ENCODE data around the gene MADCAM1. TPM values are rescaled to one million over a fixed set of nuclear protein-coding genes. Genes with fewer than 3 reads are reported as not detected.
A peak's percentile ranks its signal among the peaks of the same experiment; 100 is the strongest.

MADCAM1 gene
- total RNA-seq, 4 donors from 2014 or later: 0.34 to 0.57 TPM; not detected in 2

DNA sequence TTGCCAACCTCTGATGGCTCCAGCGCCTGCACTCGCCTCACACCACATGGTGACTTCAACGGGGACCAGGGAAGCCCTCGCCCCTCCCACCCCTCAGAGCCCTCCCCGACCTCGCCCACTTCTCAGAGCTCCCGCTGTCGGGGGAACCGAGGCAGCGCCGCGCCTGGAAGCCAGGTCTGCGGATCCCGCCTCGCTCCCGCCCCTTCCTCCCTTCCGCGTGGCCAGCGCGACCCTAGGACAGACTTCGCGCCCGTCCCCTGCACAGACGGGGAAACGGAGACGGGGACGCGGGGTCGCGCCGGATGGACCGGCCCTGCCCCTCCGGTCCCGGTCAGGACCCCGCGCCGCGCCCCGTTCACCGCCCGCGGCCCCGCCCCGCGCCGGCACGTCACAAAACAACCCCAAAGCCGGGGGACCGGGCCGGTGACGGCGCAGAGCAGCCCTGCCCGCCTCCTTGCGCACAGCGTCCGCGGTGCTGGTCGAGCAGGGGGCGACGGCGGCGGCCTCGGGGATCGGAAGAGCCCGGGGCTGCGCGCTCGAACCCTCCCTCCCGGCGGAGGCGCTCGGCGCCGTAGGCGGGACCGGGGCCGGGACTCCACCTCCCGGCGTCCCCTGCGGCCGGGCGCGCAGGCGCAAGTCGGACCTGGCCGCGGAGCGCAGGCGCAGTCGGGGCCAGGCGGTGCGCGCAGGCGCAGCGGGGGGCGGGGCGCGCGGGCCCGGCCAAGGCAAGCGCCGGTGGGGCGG is 34.9 kb downstream of the MADCAM1 start:
- intact Hi-C loops (cut with DNase I; ENCODE audit: low total_unique reads): no loop called here
- H3K4me3 ChIP-seq (ENCODE audit: low read depth, poor library complexity, severe bottlenecking): peak overlapping the region; percentile 75
- TF ChIP-seq POLR2A (IDR thresholded peaks at IDR 0.05): no peak
- no peak for TF ChIP-seq CTCF (IDR thresholded peaks at IDR 0.05)
- 0 to 2% methylated on average over 11 to 18 of the region's 103 CpGs for WGBS, 2 donors
- peak in 1 of 2 donors; percentile 95 for DNase-seq (ENCODE audit: low spot score in 2 of 2)

GRCh38 chr19:531753-532560 is 35.7 kb downstream of the MADCAM1 start, which contains the start of gene CDC34:
CDC34 (plus strand) TSS chr19:531760; CDS start chr19:531932, 172 bp downstream.
- intact Hi-C loops (cut with DNase I; ENCODE audit: low total_unique reads): no loop called here
- DNase-seq (ENCODE audit: low spot score in 2 of 2): no peak
- 0 to 1% methylated on average over 27 to 39 of the region's 84 CpGs for WGBS, 2 donors

DNA sequence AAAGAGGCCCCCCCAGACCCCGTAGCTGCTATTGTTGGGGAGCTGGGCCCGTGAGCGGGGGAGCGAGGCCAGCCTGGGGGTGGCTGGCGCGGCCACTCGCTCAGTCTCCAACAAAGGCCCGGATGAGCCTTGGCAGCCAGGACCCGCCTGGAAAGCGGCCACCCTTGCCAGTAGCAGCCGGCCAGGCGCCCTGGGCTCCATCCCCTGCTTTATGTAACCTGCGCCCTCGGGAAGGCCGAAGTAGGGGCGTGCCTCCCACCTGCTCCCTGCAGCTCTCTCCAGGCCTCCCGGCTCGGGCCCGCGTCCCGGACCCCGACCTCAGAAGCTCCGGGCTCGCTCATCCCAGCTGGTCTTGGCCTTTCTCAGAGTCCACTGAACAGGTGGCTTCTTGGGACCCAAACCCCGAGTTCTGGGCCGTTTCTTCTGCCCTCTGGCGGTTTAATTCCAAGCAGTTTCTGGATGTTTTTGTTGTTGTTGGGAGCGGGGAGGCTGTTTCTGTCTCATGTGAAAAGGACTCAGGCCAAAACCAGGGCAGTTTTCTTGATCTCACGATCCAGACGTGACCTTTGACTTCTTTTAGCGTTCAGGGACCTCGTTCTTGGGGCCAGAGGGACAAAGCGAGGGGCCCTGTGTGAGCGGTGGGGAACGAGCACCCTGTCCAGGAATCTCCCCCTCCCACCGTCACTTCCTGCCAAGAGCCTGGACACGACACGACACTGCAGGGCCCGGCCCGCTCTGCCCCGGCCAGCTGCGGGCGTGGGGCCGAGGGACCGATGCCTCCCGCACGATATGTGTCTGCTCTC is 36.5 kb downstream of the MADCAM1 start:
- WGBS, 2 donors: 0 to 1% methylated on average over 32 to 38 of the region's 47 CpGs
- DNase-seq (ENCODE audit: low spot score in 2 of 2): peak in 1 of 2 donors; percentile 94
- H3K4me3 ChIP-seq (ENCODE audit: low read depth, poor library complexity, severe bottlenecking): peak overlapping the region; percentile 58
- intact Hi-C loops (cut with DNase I; ENCODE audit: low total_unique reads): no loop called here
- no peak for TF ChIP-seq POLR2A (IDR thresholded peaks at IDR 0.05)
- no peak for TF ChIP-seq CTCF (IDR thresholded peaks at IDR 0.05)

More at GRCh38 chr19:531753-532560, 35.7 kb downstream of the MADCAM1 start, which contains the start of gene CDC34:
- peak within 1 kb of the TSS; percentile 75 for H3K4me3 ChIP-seq (ENCODE audit: low read depth, poor library complexity, severe bottlenecking)
- no peak for TF ChIP-seq POLR2A (IDR thresholded peaks at IDR 0.05)
- no peak for TF ChIP-seq CTCF (IDR thresholded peaks at IDR 0.05)

- WGBS, 2 donors: 41 to 44% methylated on average over 12 to 24 of the region's 25 CpGs
- DNase-seq (ENCODE audit: low spot score in 2 of 2): no peak
- TF ChIP-seq POLR2A (IDR thresholded peaks at IDR 0.05) (no peak), CTCF (IDR thresholded peaks at IDR 0.05) (no peak)
- H3K4me3 ChIP-seq (ENCODE audit: low read depth, poor library complexity, severe bottlenecking): no peak overlapping the region
- intact Hi-C loops (cut with DNase I; ENCODE audit: low total_unique reads): no loop called here
Observed at GRCh38 chr19:533364-534058, 37.2 kb downstream of the MADCAM1 start.

DNA sequence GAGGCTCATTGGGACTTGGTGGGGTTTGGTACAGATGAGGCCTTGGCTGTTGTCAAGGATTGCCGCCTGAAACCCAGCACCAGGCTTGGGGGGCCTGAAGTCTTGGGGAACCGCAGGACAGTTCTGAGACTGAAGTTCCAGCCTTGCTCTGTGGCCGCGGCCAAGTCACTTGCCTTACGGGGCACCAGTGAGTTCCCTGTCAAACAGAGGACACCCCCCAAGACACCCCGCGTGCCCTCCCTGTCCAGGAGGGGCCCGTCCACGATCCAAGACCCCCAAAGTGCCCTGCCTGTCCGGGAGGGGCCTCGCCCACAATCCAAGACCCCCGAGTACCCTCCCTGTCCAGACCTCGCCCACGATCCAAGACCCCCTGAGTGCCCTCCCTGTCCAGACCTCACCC is 37.8 kb downstream of the MADCAM1 start:
- intact Hi-C loops (cut with DNase I; ENCODE audit: low total_unique reads): no loop called here
- no peak overlapping the region for H3K4me3 ChIP-seq (ENCODE audit: low read depth, poor library complexity, severe bottlenecking)
- no peak for TF ChIP-seq POLR2A (IDR thresholded peaks at IDR 0.05)
- TF ChIP-seq CTCF (IDR thresholded peaks at IDR 0.05): no peak
- WGBS, 2 donors: 75 to 80% methylated on average over 11 to 14 of the region's 14 CpGs
- DNase-seq (ENCODE audit: low spot score in 2 of 2): no peak

All from lower leg skin (tissue), 4 donors.